HCT116 (cell line): ENCODE data around the gene APOBEC3B. TPM values are rescaled to one million over a fixed set of nuclear protein-coding genes. Genes with fewer than 3 reads are reported as not detected.

Source experiments
- ATAC-seq: fragments of 200-7000 bp; cut with Tn5 transposase; 2 replicates; pipeline ENCODE4 v1.9.1; 2020; ENCODE audit warnings: mild to moderate bottlenecking, moderate library complexity
- BruUV-seq: library from RNA; stranded (reverse); fragments of 400-500 nt; replicated peaks from 2 replicates; lab custom pipeline; 2021; lab: Mats Ljungman, UMichigan
- CTCF ChIA-PET: fragments of 300-600 bp; sonication (Branson Sonifier 250); formaldehyde crosslinking; loops from one replicate; lab custom pipeline; 2021; ENCODE audit warnings: antibody characterized with exemption; lab: Charles Lee
- POLR2A ChIA-PET: fragments of 300-600, 350-600 bp; sonication (Branson Sonifier 250); formaldehyde crosslinking; loops from one replicate; lab custom pipeline; 2021; ENCODE audit warnings: antibody characterized with exemption; lab: Charles Lee
- RAD21 ChIA-PET, 2 experiments: fragments of 300-600 bp; sonication (Branson Sonifier 250); formaldehyde crosslinking; loops; one replicate each; lab custom pipeline; 2023; ENCODE audit warnings: low total read pairs in 2 of 2; ENCODE audit not compliant: uncharacterized antibody in 2 of 2, unreplicated experiment in 2 of 2, low non-redundant PET in 1 of 2; lab: Charles Lee
- DNase-seq: peaks from one replicate; pipeline ENCODE4 v3.0.0-alpha.2; 2010; ENCODE audit warnings: low read depth, low spot score
- H2AFZ ChIP-seq: fragments of 200-600 bp; shearing (Covaris generic), sonication (generic); 2 replicates; pipeline ENCODE4 v1.6.1; 2017; ENCODE audit warnings: low read depth, mixed run types, mixed read lengths, antibody characterized with exemption, low read length; ENCODE audit not compliant: poor library complexity, severe bottlenecking
- H3K27ac ChIP-seq: 2 replicates; pipeline ENCODE4 v1.5.1; 2012; ENCODE audit warnings: low read depth, low read length
- H3K27me3 ChIP-seq: fragments of 200-600 bp; sonication (generic); 2 replicates; pipeline ENCODE4 v1.6.1; 2016; ENCODE audit warnings: mixed run types, low read length, mixed read lengths; ENCODE audit not compliant: insufficient read depth
- H3K36me3 ChIP-seq, 2 experiments: fragments of 200-500 bp in 1 of 2; fragments of 200-600 bp in 1 of 2; sonication (Bioruptor generic) in 1 of 2; sonication (generic) in 1 of 2; 2 replicates each; pipeline versions ENCODE4 v1.5.1 to v1.6.1; 2014 to 2016; ENCODE audit warnings: low read length in 2 of 2, inconsistent platforms in 1 of 2, mixed read lengths in 1 of 2, mixed run types in 1 of 2; ENCODE audit not compliant: insufficient read depth in 2 of 2, control insufficient read depth in 1 of 2
- H3K4me1 ChIP-seq, 2 experiments: fragments of 200-600 bp in 1 of 2; sonication (generic) in 1 of 2; 2 replicates each; pipeline versions ENCODE4 v1.5.1 to v1.6.1; 2012 to 2017; ENCODE audit warnings: low read length in 2 of 2, inconsistent platforms in 1 of 2, mild to moderate bottlenecking in 1 of 2, mixed read lengths in 1 of 2, mixed run types in 1 of 2, moderate library complexity in 1 of 2; ENCODE audit not compliant: insufficient read depth in 2 of 2, control insufficient read depth in 1 of 2
- H3K4me2 ChIP-seq: fragments of 200-600 bp; sonication (generic); 2 replicates; pipeline ENCODE4 v1.6.1; 2017; ENCODE audit warnings: mixed run types, low read length, mixed read lengths
- H3K4me3 ChIP-seq, 2 experiments: fragments of 200-600 bp in 1 of 2; sonication (generic) in 1 of 2; replicated peaks in 1 of 2; 2 replicates each; pipeline ENCODE4 v1.5.1; 2011 to 2016; ENCODE audit warnings: low read length in 2 of 2, control low read depth in 1 of 2, low read depth in 1 of 2, mild to moderate bottlenecking in 1 of 2, mixed read lengths in 1 of 2, mixed run types in 1 of 2
- H3K79me2 ChIP-seq: fragments of 200-600 bp; sonication (generic); 2 replicates; pipeline ENCODE4 v1.6.1; 2017; ENCODE audit warnings: mild to moderate bottlenecking, mixed run types, low read length, moderate library complexity, mixed read lengths; ENCODE audit not compliant: insufficient read depth
- H3K9ac ChIP-seq: fragments of 200-600 bp; sonication (generic); 2 replicates; pipeline ENCODE4 v1.6.1; 2016; ENCODE audit warnings: low read length, mixed read lengths
- H3K9me2 ChIP-seq: fragments of 200-600 bp; sonication (generic), shearing (Covaris generic); 2 replicates; pipeline ENCODE4 v1.6.1; 2017; ENCODE audit warnings: mixed run types, mild to moderate bottlenecking, moderate library complexity; ENCODE audit not compliant: insufficient read depth
- H3K9me3 ChIP-seq, 2 experiments: fragments of 200-500 bp in 1 of 2; fragments of 200-600 bp in 1 of 2; sonication (Bioruptor generic) in 1 of 2; sonication (generic) in 1 of 2; 2 replicates each; pipeline ENCODE4 v1.6.1; 2014 to 2017; ENCODE audit warnings: low read length in 2 of 2, mixed read lengths in 2 of 2, inconsistent platforms in 1 of 2, low read depth in 1 of 2, mild to moderate bottlenecking in 1 of 2, mixed run types in 1 of 2, moderate library complexity in 1 of 2; ENCODE audit not compliant: control insufficient read depth in 1 of 2, insufficient read depth in 1 of 2
- H4K20me1 ChIP-seq: fragments of 200-600 bp; sonication (generic), shearing (Covaris generic); 2 replicates; pipeline ENCODE4 v1.6.1; 2017; ENCODE audit warnings: mixed run types, mild to moderate bottlenecking, moderate library complexity; ENCODE audit not compliant: insufficient read depth
- ATF3 ChIP-seq: IDR thresholded peaks from 2 replicates; pipeline ENCODE4 v1.6.1; 2012
- CEBPB ChIP-seq: IDR thresholded peaks from 2 replicates; pipeline ENCODE4 v1.6.1; 2012; ENCODE audit warnings: low read depth
- CTCF ChIP-seq, 3 experiments: fragments of 200-600 bp in 1 of 3; sonication (generic) in 1 of 3; IDR thresholded peaks in 2 of 3; conservative IDR thresholded peaks in 1 of 3; 2 replicates each; pipeline ENCODE4 v1.5.1; 2012 to 2017; ENCODE audit warnings: low read depth in 2 of 3, low read length in 2 of 3, antibody characterized with exemption in 1 of 3, borderline replicate concordance in 1 of 3, control low read depth in 1 of 3, mild to moderate bottlenecking in 1 of 3, mixed read lengths in 1 of 3, mixed run types in 1 of 3, moderate library complexity in 1 of 3; ENCODE audit not compliant: insufficient read depth in 1 of 3
- EGR1 ChIP-seq: IDR thresholded peaks from 2 replicates; pipeline ENCODE4 v1.6.1; 2012; ENCODE audit warnings: low read depth
- ELF1 ChIP-seq: IDR thresholded peaks from 2 replicates; pipeline ENCODE4 v1.6.1; 2012; ENCODE audit warnings: low read depth, borderline replicate concordance
- MAX ChIP-seq: IDR thresholded peaks from 2 replicates; pipeline ENCODE4 v1.6.1; 2012
- POLR2A ChIP-seq: IDR thresholded peaks from 2 replicates; pipeline ENCODE4 v1.7.0; 2011; ENCODE audit warnings: borderline replicate concordance; ENCODE audit not compliant: insufficient read depth, insufficient read length; ENCODE audit errors: extremely low read depth
- POLR2AphosphoS5 ChIP-seq: IDR thresholded peaks from 2 replicates; pipeline ENCODE4 v1.6.1; 2011; ENCODE audit warnings: mild to moderate bottlenecking, low read depth, low read length, moderate library complexity
- RAD21 ChIP-seq: IDR thresholded peaks from 2 replicates; pipeline ENCODE4 v1.6.1; 2012; ENCODE audit warnings: low read depth, mild to moderate bottlenecking
- SIN3A ChIP-seq: IDR thresholded peaks from 2 replicates; pipeline ENCODE4 v1.6.1; 2012; ENCODE audit warnings: low read depth
- SP1 ChIP-seq: IDR thresholded peaks from 2 replicates; pipeline ENCODE4 v1.6.1; 2012; ENCODE audit warnings: low read depth
- SRF ChIP-seq: IDR thresholded peaks from 2 replicates; pipeline ENCODE4 v1.6.1; 2012; ENCODE audit warnings: low read depth
- TCF7L2 ChIP-seq: IDR thresholded peaks from 2 replicates; pipeline ENCODE4 v1.7.0; 2011; ENCODE audit warnings: borderline replicate concordance, inconsistent platforms; ENCODE audit not compliant: insufficient read depth, insufficient read length; ENCODE audit errors: extremely low read depth
- ZFX ChIP-seq: fragments of 450-650 bp; IDR thresholded peaks from 2 replicates; pipeline ENCODE4 v1.6.1; 2017
- intact Hi-C: fragments of 100-400 bp; cut with micrococcal nuclease; formaldehyde crosslinking; loops from 2 replicates; pipeline ENCODE4 v1.10.0; 2022
- total RNA-seq: library from RNA; stranded (reverse); gene quantifications from one replicate; pipeline ENCODE4 v1.2.1, GENCODE V29; 2021; ENCODE audit not compliant: unreplicated experiment

The APOBEC3B gene
- total RNA-seq, 1 experiment from 2014 or later: 10.3 TPM

- RAD21 ChIA-PET: no interaction called here
These were observed 17.2 kb upstream of the APOBEC3B start for GRCh38 chr22:38964989-38965388.

More at GRCh38 chr22:38964989-38965388, 17.2 kb upstream of the APOBEC3B start:
- Histone ChIP-seq H3K9ac (no peak overlapping the region), H3K9me2 (no peaks in the 10 kb centered on the region), H4K20me1 (no peaks in the 10 kb centered on the region), H3K4me3 (no peak overlapping the region), H2AFZ (no peak overlapping the region), H3K27me3 (no peaks in the 10 kb centered on the region), H3K4me1 (peaks cover 2 to 6% of the 10 kb centered on the region in 2 experiments; a peak in 3 of 4 replicates), H3K27ac (no peak overlapping the region), H3K9me3 (no peaks in the 10 kb centered on the region), H3K4me2 (no peak overlapping the region), H3K36me3 (no peaks in the 10 kb centered on the region), H3K79me2 (no peaks in the 10 kb centered on the region)
- ATAC-seq (no peak), DNase-seq (no peak)
- no TSS peak for BruUV-seq
- CTCF ChIA-PET: no interaction called here
- TF ChIP-seq ZFX: no peak
- no peak for TF ChIP-seq SRF
- no peak for TF ChIP-seq ATF3
- TF ChIP-seq POLR2AphosphoS5: no peak
- TF ChIP-seq POLR2A: no peak
- no peak for TF ChIP-seq TCF7L2
- no peak for TF ChIP-seq MAX
- no peak for TF ChIP-seq SP1
- TF ChIP-seq CTCF (IDR thresholded peaks at IDR 0.05 in 2 of 3, conservative IDR thresholded peaks at IDR 0.05 in 1 of 3; ENCODE audit: borderline replicate concordance in 1 of 3, insufficient read depth in 1 of 3, low read depth in 2 of 3, low read length in 2 of 3): no peak
- TF ChIP-seq EGR1: no peak
- no peak for TF ChIP-seq ELF1
- TF ChIP-seq RAD21: no peak
- no peak for TF ChIP-seq SIN3A
- TF ChIP-seq CEBPB: no peak
- POLR2A ChIA-PET: no interaction called here
- intact Hi-C loops: no loop called here
